Epithelial cell of proximal tubule (primary cell): ENCODE measurements around the gene P2RX4. TPM values are rescaled to one million over a fixed set of nuclear protein-coding genes. Genes with fewer than 3 reads are reported as not detected.
A peak's percentile ranks its signal among the peaks of the same experiment; 100 is the strongest.

Experiments
- DNase-seq: peaks from one replicate; pipeline ENCODE4 v3.0.0-alpha.2; 2011; ENCODE audit warnings: low read depth
- H3K4me3 ChIP-seq: 2 replicates; pipeline ENCODE4 v1.5.1; 2011; ENCODE audit warnings: low read depth, mild to moderate bottlenecking, low read length
- total RNA-seq: library from RNA; depleted of rRNA; stranded (reverse); fragments of >200 nt; gene quantifications from 2 replicates; pipeline ENCODE4 v1.2.3, GENCODE V29; 2015
- TF ChIP-seq, protein P1 (sequence below): conservative IDR thresholded peaks from 2 replicates; pipeline ENCODE4 v1.5.1; 2012; ENCODE audit warnings: low read depth, mild to moderate bottlenecking, low read length

Gene P2RX4
- total RNA-seq, 1 donor from 2014 or later = 62.6 TPM

DNA sequence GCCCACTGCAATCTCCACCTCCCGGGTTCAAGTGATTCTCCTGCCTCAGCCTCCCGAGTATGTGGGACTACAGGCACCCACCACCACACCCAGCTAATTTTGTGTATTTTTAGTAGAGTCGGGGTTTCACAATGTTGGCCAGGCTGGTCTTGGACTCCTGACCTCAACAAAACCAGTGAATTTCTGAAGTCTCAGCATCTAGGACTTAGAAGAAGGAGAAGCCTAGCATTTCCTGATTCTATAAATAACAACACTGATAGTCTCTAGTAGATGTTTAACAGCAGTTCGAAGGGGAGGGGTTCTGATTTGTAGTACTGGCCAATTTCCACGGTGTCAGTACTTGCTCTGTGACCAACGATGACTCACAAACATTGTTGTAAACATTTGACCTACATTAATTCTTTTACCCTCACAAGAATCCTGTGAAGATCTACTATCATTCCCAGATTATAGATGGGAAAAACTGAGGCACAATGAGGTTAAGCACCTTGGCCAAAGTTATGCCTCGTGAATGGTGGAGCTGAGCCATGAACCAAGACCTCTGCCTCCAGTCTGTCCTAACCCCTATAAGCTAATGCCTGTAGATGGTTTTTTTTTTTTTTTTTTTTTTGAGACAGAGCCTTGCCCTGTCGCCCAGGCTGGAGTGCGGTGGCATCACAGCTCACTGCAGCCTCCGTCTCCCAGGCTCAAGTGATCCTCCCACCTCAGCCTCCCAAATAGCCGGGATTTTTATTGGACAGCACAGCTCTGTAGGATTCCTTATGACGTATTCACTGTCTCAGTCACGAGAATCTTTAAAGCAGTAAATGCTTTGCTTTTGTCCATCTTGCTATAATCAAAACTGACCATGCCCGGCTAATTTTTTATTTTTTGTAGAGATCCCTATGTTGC is 5.2 kb downstream of the P2RX4 start:
- H3K4me3 ChIP-seq = no peak overlapping the region
- DNase-seq = peak; percentile 98
- TF ChIP-seq, protein P1, sequence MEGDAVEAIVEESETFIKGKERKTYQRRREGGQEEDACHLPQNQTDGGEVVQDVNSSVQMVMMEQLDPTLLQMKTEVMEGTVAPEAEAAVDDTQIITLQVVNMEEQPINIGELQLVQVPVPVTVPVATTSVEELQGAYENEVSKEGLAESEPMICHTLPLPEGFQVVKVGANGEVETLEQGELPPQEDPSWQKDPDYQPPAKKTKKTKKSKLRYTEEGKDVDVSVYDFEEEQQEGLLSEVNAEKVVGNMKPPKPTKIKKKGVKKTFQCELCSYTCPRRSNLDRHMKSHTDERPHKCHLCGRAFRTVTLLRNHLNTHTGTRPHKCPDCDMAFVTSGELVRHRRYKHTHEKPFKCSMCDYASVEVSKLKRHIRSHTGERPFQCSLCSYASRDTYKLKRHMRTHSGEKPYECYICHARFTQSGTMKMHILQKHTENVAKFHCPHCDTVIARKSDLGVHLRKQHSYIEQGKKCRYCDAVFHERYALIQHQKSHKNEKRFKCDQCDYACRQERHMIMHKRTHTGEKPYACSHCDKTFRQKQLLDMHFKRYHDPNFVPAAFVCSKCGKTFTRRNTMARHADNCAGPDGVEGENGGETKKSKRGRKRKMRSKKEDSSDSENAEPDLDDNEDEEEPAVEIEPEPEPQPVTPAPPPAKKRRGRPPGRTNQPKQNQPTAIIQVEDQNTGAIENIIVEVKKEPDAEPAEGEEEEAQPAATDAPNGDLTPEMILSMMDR = no peak

DNA sequence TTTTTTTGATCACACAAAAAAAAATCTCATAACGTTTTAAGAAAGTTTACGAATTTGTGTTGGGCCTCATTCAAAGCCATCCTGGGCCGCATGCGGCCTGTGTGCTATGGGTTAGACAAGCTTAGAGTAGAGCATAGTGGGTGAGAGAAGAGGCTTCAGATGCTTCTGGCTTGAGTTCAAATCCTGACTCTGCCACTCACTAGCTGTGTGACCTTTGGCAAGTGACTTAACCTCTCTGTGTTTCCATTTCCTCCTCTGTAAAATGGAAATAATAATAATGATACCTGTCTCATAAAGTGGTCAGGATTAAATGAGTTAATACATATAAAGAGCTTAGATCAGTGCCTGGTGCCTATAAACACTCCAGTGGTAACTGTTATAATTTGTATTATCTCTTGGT is 6.2 kb downstream of the P2RX4 start:
- DNase-seq = no peak
- no peak overlapping the region for H3K4me3 ChIP-seq
- TF ChIP-seq, protein P1 = no peak

DNA sequence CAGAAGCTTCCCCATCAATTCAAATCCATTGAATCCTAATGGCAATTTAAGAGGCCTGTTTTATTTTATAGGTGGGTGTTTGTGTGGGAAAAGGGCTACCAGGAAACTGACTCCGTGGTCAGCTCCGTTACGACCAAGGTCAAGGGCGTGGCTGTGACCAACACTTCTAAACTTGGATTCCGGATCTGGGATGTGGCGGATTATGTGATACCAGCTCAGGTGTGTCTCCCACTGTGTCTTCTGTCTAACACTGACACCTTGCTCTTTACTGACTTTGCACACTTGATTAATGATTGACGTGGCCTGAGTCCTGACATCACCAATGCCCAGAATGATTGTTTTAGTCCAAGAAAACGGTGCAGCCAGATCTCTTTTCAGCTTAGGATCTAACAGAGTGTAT is 7.1 kb downstream of the P2RX4 start:
- TF ChIP-seq, protein P1 = no peak
- DNase-seq = no peak
- no peak overlapping the region for H3K4me3 ChIP-seq

DNA sequence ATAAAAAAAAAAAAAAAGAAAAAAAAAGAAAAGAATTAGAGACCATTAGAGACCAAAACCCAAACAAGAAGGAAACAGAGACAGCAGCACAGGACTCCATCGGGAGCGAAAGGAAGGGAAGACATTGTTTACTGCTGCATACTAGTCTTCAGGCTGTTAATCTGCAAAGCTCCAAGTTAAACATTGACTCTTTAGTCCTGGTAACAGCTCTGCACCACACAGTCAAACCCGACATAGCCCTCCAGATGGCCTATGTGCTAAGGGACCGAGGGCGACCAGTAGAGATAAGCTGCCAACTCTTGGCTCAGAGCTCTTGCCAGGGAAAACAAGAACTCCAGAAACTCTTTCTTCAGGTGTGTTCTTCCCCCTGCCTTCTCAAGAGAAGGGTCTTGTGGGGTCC is 7.8 kb downstream of the P2RX4 start:
- no peak for DNase-seq
- no peak overlapping the region for H3K4me3 ChIP-seq
- TF ChIP-seq, protein P1 = no peak

DNA sequence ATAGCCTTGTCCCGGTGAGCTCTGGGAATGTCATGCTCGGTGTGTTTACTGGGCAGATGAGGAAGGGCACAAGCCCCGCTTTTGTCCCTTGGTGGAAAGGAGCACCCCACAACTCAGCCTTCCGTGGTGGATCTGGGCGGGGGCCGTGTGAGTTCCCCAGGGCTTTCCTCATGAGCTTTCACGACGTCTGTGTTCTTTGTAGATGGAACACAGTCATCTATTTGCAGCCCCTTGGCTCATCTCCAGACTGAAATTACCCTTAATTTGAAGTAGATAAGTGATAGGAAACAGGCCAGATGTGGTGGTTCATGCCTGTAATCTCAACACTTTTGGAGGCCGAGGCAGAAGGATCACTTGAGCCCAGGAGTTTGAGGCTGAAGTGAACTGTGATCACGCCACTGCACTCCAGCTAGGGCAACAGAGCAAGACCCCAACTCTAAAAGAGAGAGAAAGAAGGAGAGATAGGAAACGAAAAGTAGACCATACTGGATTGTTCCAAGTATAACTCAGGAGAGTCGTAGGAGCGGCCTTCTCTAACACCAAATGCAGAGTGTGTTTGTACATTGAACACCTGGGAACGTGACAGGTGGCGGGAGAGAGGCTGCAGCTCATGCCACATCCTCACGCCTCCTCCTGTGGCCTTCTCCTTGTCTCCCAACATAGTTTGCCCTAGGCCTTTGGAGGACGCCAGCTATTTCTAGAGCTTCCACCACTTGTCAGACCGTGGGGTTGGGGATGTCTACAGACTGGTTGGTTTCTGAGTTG is 8.8 kb downstream of the P2RX4 start:
- no peak overlapping the region for H3K4me3 ChIP-seq
- no peak for DNase-seq
- TF ChIP-seq, protein P1 = no peak

DNA sequence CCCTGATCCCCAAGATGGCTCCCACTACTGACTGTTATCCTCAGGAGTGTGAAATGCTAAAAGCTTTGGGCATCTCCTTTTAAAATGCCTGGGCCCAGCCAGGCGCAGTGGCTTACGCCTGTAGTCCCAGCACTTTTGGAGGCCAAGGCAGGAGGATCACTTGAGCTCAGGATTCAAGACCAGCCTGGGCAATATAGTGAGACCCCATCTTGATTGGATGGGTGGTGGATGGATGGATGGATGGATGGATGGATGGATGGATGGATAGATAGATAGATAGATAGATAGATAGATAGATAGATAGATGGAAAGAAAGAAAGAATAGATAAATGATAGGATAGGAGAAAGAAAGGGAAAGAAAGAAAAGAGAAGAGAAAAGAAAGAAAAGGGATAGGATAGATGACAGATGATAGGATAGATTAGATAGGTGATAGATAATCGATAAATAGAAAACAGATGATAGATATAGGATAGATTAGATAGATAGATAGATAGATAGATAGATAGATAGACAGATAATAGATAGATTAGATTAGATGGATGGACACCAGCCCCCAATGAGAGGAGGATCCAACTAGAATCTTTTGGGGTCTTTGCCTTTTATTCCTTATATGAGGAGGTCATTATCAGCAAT is 9.5 kb downstream of the P2RX4 start:
- TF ChIP-seq, protein P1 = no peak
- H3K4me3 ChIP-seq = no peak overlapping the region
- no peak for DNase-seq
